WERI-Rb-1 (cell line): ENCODE data around the gene DMD.

Source experiments
- DNase-seq: peaks from one replicate; pipeline ENCODE4 v3.0.0-alpha.2; 2020
- H3K27ac ChIP-seq: fragments of 250-450 bp; sonication (Bioruptor Pico); 2 replicates; pipeline ENCODE4 v1.5.1; 2020; ENCODE audit warnings: mild to moderate bottlenecking, moderate library complexity
- H3K27me3 ChIP-seq: fragments of 250-450 bp; sonication (Bioruptor Pico); 2 replicates; pipeline ENCODE4 v1.5.1; 2021; ENCODE audit warnings: mild to moderate bottlenecking, low read depth, moderate library complexity; ENCODE audit not compliant: insufficient read depth, severe bottlenecking
- H3K36me3 ChIP-seq: fragments of 250-450 bp; sonication (Bioruptor Pico); 2 replicates; pipeline ENCODE4 v1.5.1; 2020; ENCODE audit warnings: mild to moderate bottlenecking, moderate library complexity
- H3K4me3 ChIP-seq: 2 replicates; pipeline ENCODE4 v1.5.1; 2011; ENCODE audit warnings: low read depth, mild to moderate bottlenecking, control low read depth, low read length
- H3K9me3 ChIP-seq: fragments of 250-450 bp; sonication (Bioruptor Pico); 2 replicates; pipeline ENCODE4 v1.5.1; 2021; ENCODE audit warnings: mild to moderate bottlenecking, moderate library complexity; ENCODE audit not compliant: severe bottlenecking
- CTCF ChIP-seq: IDR thresholded peaks from 2 replicates; pipeline ENCODE4 v1.5.1; 2011; ENCODE audit warnings: low read depth, mild to moderate bottlenecking, control low read depth, inconsistent platforms, low read length

DMD gene

GRCh38 chrX:33156152-33156726 lies 55.1 kb downstream of the DMD start:
- no peak overlapping the region for H3K4me3 ChIP-seq
- H3K36me3 ChIP-seq = no peaks in the 10 kb centered on the region
- no peak for DNase-seq
- no peak overlapping the region for H3K27ac ChIP-seq
- no peak for TF ChIP-seq CTCF
- no peaks in the 10 kb centered on the region for H3K27me3 ChIP-seq
- H3K9me3 ChIP-seq = no peaks in the 10 kb centered on the region

DNA sequence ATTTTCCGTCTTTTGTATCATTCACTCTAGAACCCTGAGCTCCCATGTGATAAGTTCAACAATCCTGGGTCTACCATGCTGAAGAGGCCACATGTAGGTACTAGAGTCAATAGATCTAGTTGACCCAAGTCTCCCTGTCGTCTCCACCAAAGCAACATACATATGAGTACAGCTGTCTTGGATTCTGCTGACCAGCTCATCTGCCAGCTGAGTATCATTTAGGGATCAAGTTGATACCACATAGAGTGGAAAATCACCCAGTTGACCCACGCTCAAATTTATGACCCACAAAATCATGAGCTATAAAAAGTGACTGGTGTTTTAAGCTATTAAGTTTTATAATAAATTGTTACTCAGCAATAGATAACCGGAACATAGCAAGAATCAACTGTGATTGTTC lies 61.8 kb downstream of the DMD start:
- H3K9me3 ChIP-seq = no peaks in the 10 kb centered on the region
- H3K36me3 ChIP-seq = no peaks in the 10 kb centered on the region
- no peak overlapping the region for H3K27ac ChIP-seq
- no peak overlapping the region for H3K4me3 ChIP-seq
- no peak for DNase-seq
- H3K27me3 ChIP-seq = no peaks in the 10 kb centered on the region
- TF ChIP-seq CTCF = no peak

GRCh38 chrX:33149085-33149484 lies 62.3 kb downstream of the DMD start:
- no peak for TF ChIP-seq CTCF
- Histone ChIP-seq H3K27me3 (no peaks in the 10 kb centered on the region), H3K27ac (no peak overlapping the region), H3K4me3 (no peak overlapping the region), H3K36me3 (no peaks in the 10 kb centered on the region), H3K9me3 (no peaks in the 10 kb centered on the region)
- no peak for DNase-seq

GRCh38 chrX:33142331-33142730 lies 69.0 kb downstream of the DMD start:
- Histone ChIP-seq H3K27ac (no peak overlapping the region), H3K27me3 (peaks cover 5% of the 10 kb centered on the region), H3K36me3 (no peaks in the 10 kb centered on the region), H3K4me3 (no peak overlapping the region), H3K9me3 (no peaks in the 10 kb centered on the region)
- TF ChIP-seq CTCF = no peak
- DNase-seq = no peak

DNA sequence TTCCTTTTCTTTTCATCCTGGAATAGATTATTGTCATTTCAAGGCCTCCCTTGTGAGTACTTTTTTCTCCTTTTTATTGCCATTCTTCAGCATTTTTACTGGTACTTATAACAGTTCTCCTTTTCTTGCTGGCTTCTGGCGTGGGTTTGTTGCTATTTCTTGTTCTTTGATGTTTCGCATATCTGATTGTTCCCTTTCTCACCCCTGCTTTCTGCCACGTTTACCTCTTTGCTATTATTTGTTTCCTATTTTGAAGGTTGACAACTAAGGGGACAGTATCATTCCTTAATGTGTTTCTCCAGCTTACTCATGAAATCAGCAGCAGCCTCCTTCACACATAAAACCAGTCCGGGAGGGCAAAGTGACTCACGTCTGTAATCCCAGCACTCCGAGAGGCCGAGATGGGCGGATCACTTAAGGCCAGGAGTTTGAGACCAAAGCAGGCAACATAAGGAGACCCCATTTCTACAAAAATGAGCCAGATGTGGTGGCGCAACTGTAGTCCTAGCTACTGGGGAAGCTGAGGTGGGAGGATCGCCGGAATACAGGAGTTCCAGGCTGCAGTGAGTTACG lies 72.6 kb downstream of the DMD start:
- Histone ChIP-seq H3K27me3 (peaks cover 5% of the 10 kb centered on the region), H3K4me3 (no peak overlapping the region), H3K36me3 (no peaks in the 10 kb centered on the region), H3K9me3 (no peaks in the 10 kb centered on the region), H3K27ac (no peak overlapping the region)
- no peak for TF ChIP-seq CTCF
- DNase-seq = no peak

DNA sequence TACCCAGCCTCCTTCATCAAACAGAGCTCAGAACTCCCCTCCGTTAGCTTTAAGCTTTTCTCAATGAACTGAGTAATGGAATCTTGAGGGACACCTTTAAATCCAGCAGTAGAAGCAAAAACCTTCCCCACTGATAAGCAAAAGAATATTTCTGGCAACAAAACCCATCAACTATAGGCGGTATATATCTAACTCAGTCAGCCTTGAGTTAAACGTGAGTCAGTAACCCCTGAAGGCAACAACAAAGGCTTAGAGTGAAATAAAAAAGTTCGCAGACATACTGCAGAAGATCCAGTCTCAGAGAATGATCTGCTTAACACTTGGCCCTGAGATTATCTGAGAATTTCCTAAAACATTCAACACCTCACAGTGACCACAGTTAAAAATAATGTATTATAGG lies 77.2 kb downstream of the DMD start:
- TF ChIP-seq CTCF = no peak
- Histone ChIP-seq H3K9me3 (no peaks in the 10 kb centered on the region), H3K27me3 (peaks cover 5% of the 10 kb centered on the region), H3K36me3 (no peaks in the 10 kb centered on the region), H3K4me3 (no peak overlapping the region), H3K27ac (no peak overlapping the region)
- DNase-seq = no peak
